SK-N-SH (cell line): ENCODE measurements around the gene CDO1. TPM values are rescaled to one million over a fixed set of nuclear protein-coding genes. Genes with fewer than 3 reads are reported as not detected.

Source experiments
- CTCF ChIA-PET: fragments of 300-600, 350-600 bp; formaldehyde crosslinking; extraction: SDS; loops from one replicate; lab custom pipeline; 2021; lab: Yijun Ruan, JAX
- POLR2A ChIA-PET: fragments of 350-600 bp; sonication (Branson Sonifier 250); formaldehyde crosslinking; extraction: SDS; loops from one replicate; lab custom pipeline; 2020; ENCODE audit warnings: antibody characterized with exemption, inconsistent platforms; lab: Yijun Ruan, JAX
- DNase-seq: peaks from one replicate; pipeline ENCODE4 v3.0.0; 2012
- H2AFZ ChIP-seq: fragments of 200-600 bp; sonication (generic); 2 replicates; pipeline ENCODE4 v1.8.1; 2016; ENCODE audit warnings: antibody characterized with exemption, mild to moderate bottlenecking, low read depth
- H3F3A ChIP-seq: fragments of 200-600 bp; sonication (generic); replicated peaks from 2 replicates; pipeline ENCODE3; 2016; ENCODE audit warnings: antibody characterized with exemption, mild to moderate bottlenecking; ENCODE audit not compliant: insufficient read depth
- H3K27ac ChIP-seq, 2 experiments: fragments of 200-500 bp in 1 of 2; fragments of 200-600 bp in 1 of 2; sonication (Bioruptor generic) in 1 of 2; sonication (generic), shearing (Covaris generic) in 1 of 2; 2 replicates each; pipeline versions ENCODE4 v1.5.1 to v1.6.1; 2014 to 2016; ENCODE audit warnings: low read depth in 2 of 2, inconsistent platforms in 1 of 2, low read length in 1 of 2, mild to moderate bottlenecking in 1 of 2, mixed read lengths in 1 of 2
- H3K27me3 ChIP-seq: fragments of 200-600 bp; sonication (generic), shearing (Covaris generic); 2 replicates; pipeline ENCODE4 v1.6.1; 2016; ENCODE audit warnings: mixed run types; ENCODE audit not compliant: insufficient read depth
- H3K36me3 ChIP-seq, 2 experiments: fragments of 200-500 bp in 1 of 2; fragments of 200-600 bp in 1 of 2; sonication (Bioruptor generic) in 1 of 2; sonication (generic) in 1 of 2; replicated peaks in 1 of 2; 2 replicates each; pipeline versions ENCODE3 to v1.5.1; 2014 to 2016; ENCODE audit warnings: low read length in 1 of 2, mild to moderate bottlenecking in 1 of 2; ENCODE audit not compliant: insufficient read depth in 2 of 2, control insufficient read depth in 1 of 2
- H3K4me1 ChIP-seq, 2 experiments: fragments of 200-500 bp in 1 of 2; fragments of 200-600 bp in 1 of 2; sonication (Bioruptor generic) in 1 of 2; sonication (generic), shearing (Covaris generic) in 1 of 2; 2 replicates each; pipeline versions ENCODE4 v1.5.1 to v1.6.1; 2014 to 2016; ENCODE audit warnings: low read depth in 1 of 2, low read length in 1 of 2, mixed run types in 1 of 2; ENCODE audit not compliant: insufficient read depth in 2 of 2, control insufficient read depth in 1 of 2
- H3K4me2 ChIP-seq: fragments of 200-600 bp; sonication (generic), shearing (Covaris generic); 2 replicates; pipeline ENCODE4 v1.6.1; 2017; ENCODE audit warnings: mixed run types
- H3K4me3 ChIP-seq, 2 experiments: fragments of 200-500 bp in 1 of 2; fragments of 200-600 bp in 1 of 2; sonication (Bioruptor generic) in 1 of 2; sonication (generic), shearing (Covaris generic) in 1 of 2; 2 replicates each; pipeline versions ENCODE4 v1.5.1 to v1.8.1; 2014 to 2016; ENCODE audit warnings: low read depth in 2 of 2, inconsistent platforms in 1 of 2, low read length in 1 of 2, mild to moderate bottlenecking in 1 of 2, mixed read lengths in 1 of 2, moderate library complexity in 1 of 2
- H3K79me2 ChIP-seq: fragments of 200-600 bp; sonication (generic); 2 replicates; pipeline ENCODE4 v1.8.1; 2017; ENCODE audit warnings: mild to moderate bottlenecking; ENCODE audit not compliant: insufficient read depth
- H3K9ac ChIP-seq: fragments of 200-600 bp; sonication (generic); 2 replicates; pipeline ENCODE4 v1.6.1; 2017; ENCODE audit warnings: mixed run types
- H3K9me2 ChIP-seq: fragments of 200-600 bp; sonication (generic); 2 replicates; pipeline ENCODE4 v1.6.1; 2017; ENCODE audit warnings: mixed run types
- H3K9me3 ChIP-seq: fragments of 200-600 bp; sonication (generic); 2 replicates; pipeline ENCODE4 v1.6.1; 2017; ENCODE audit warnings: mixed run types, mild to moderate bottlenecking, moderate library complexity
- H4K20me1 ChIP-seq: fragments of 200-600 bp; sonication (generic); 2 replicates; pipeline ENCODE4 v1.6.1; 2017; ENCODE audit warnings: mild to moderate bottlenecking, mixed run types; ENCODE audit not compliant: insufficient read depth
- CHD2 ChIP-seq: fragments of 150-350 bp; IDR thresholded peaks from 2 replicates; pipeline ENCODE4 v1.6.1; 2018; ENCODE audit warnings: low read length; ENCODE audit not compliant: partially characterized antibody
- EP300 ChIP-seq, 2 experiments: IDR thresholded peaks; 2 replicates each; pipeline versions ENCODE4 v1.4.0 to v1.6.1; 2012; ENCODE audit warnings: borderline replicate concordance in 1 of 2, low read depth in 1 of 2, low read length in 1 of 2
- EZH2phosphoT487 ChIP-seq: fragments of 200-600 bp; sonication (generic); IDR thresholded peaks from 2 replicates; pipeline ENCODE4 v1.6.1; 2017; ENCODE audit warnings: low read depth, mixed run types, mild to moderate bottlenecking, antibody characterized with exemption, moderate library complexity, borderline replicate concordance
- FOSL2 ChIP-seq: IDR thresholded peaks from 2 replicates; pipeline ENCODE4 v1.4.0; 2012; ENCODE audit warnings: low read depth, mild to moderate bottlenecking, moderate library complexity, borderline replicate concordance
- GATA2 ChIP-seq: sonication (generic); formaldehyde crosslinking; IDR thresholded peaks from 2 replicates; pipeline ENCODE4 v1.5.0; 2020; ENCODE audit warnings: mild to moderate bottlenecking, missing genetic modification reagents
- MAX ChIP-seq: IDR thresholded peaks from 2 replicates; pipeline ENCODE4 v1.4.0; 2012; ENCODE audit warnings: low read depth
- MXI1 ChIP-seq: IDR thresholded peaks from 2 replicates; pipeline ENCODE4 v1.6.1; 2012; ENCODE audit warnings: mild to moderate bottlenecking, low read depth, low read length, improper control_type of control experiment
- NFIC ChIP-seq: IDR thresholded peaks from 2 replicates; pipeline ENCODE4 v1.4.0; 2012; ENCODE audit warnings: borderline replicate concordance
- POLR2AphosphoS5 ChIP-seq: IDR thresholded peaks from 2 replicates; pipeline ENCODE4 v1.6.1; 2012; ENCODE audit warnings: low read depth, low read length
- RCOR1 ChIP-seq: fragments of 150-350 bp; IDR thresholded peaks from 2 replicates; pipeline ENCODE4 v1.6.1; 2017; ENCODE audit warnings: antibody characterized with exemption, low read length
- SIN3A ChIP-seq: IDR thresholded peaks from 2 replicates; pipeline ENCODE4 v1.6.1; 2012; ENCODE audit warnings: low read depth, mild to moderate bottlenecking, low read length, moderate library complexity, borderline replicate concordance
- TAF1 ChIP-seq: IDR thresholded peaks from 2 replicates; pipeline ENCODE4 v1.6.1; 2012; ENCODE audit warnings: low read depth, mild to moderate bottlenecking, low read length, moderate library complexity, borderline replicate concordance
- TEAD4 ChIP-seq: IDR thresholded peaks from 2 replicates; pipeline ENCODE4 v1.4.0; 2012; ENCODE audit warnings: mild to moderate bottlenecking, borderline replicate concordance; ENCODE audit not compliant: insufficient read depth
- USF1 ChIP-seq: IDR thresholded peaks from 2 replicates; pipeline ENCODE4 v1.4.0; 2012; ENCODE audit warnings: low read depth, borderline replicate concordance
- ZBTB33 ChIP-seq: IDR thresholded peaks from 2 replicates; pipeline ENCODE4 v1.4.0; 2012; ENCODE audit warnings: low read depth, borderline replicate concordance
- WGBS: methylation state at CpG from one replicate; pipeline ENCODE4 v1.1.6; 2017; ENCODE audit warnings: low lambda C conversion rate; 5-methylcytosine and 5-hydroxymethylcytosine counted together
- polyA plus RNA-seq, 3 experiments: library from polyadenylated mRNA; depleted of rRNA; stranded (reverse); fragments of >200 nt; gene quantifications; 2 replicates each; pipeline ENCODE4 v1.2.3, GENCODE V29; 2012
- TF ChIP-seq, protein P1 (sequence below): fragments of 150-350 bp; IDR thresholded peaks from 2 replicates; pipeline ENCODE4 v1.6.1; 2017; ENCODE audit warnings: antibody characterized with exemption, low read length, low read depth, borderline replicate concordance

CDO1 gene
- polyA plus RNA-seq, 1 of the 3 experiments (the other 2 are of a cell fraction) = 3.1 TPM

DNA sequence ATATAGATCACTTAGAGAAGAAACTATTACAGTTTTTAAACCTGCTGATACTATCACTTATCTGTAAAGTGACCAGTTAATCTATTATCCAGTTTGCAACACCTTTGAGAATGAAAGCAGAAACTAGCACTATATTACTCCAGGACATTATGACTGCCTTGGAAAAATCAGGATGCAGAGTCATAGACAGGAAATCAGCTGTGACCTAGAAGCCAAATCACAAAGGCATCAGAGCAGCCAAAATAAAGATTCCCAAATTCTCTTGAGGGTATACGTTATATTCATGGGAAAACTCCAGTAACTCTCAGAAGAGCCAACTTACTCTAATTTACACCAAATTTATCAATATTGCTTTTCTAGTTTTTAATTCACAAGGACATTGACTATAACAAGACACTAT, 49.9 kb downstream of the CDO1 start:
- no peak overlapping the region for H3K27ac ChIP-seq
- no peaks in the 10 kb centered on the region for H4K20me1 ChIP-seq
- no peaks in the 10 kb centered on the region for H3K79me2 ChIP-seq
- H3K4me3 ChIP-seq = no peak overlapping the region
- H3K4me2 ChIP-seq = no peak overlapping the region
- DNase-seq = no peak
- no peaks in the 10 kb centered on the region for H3K9me3 ChIP-seq
- H3K9me2 ChIP-seq = no peaks in the 10 kb centered on the region
- no peaks in the 10 kb centered on the region for H3K27me3 ChIP-seq
- H3K36me3 ChIP-seq = no peaks in the 10 kb centered on the region
- H3K4me1 ChIP-seq = no peaks in the 10 kb centered on the region
- TF ChIP-seq EP300 (IDR thresholded peaks at IDR 0.05; ENCODE audit: borderline replicate concordance in 1 of 2, low read depth in 1 of 2, low read length in 1 of 2) = no peak
- TF ChIP-seq, protein P1, sequence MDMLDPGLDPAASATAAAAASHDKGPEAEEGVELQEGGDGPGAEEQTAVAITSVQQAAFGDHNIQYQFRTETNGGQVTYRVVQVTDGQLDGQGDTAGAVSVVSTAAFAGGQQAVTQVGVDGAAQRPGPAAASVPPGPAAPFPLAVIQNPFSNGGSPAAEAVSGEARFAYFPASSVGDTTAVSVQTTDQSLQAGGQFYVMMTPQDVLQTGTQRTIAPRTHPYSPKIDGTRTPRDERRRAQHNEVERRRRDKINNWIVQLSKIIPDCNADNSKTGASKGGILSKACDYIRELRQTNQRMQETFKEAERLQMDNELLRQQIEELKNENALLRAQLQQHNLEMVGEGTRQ = no peak
- TF ChIP-seq, all 33 proteins: peak for 0
- no peaks in the 10 kb centered on the region for H3F3A ChIP-seq
- H2AFZ ChIP-seq = no peak overlapping the region
- H3K9ac ChIP-seq = no peak overlapping the region
- ChIA-PET POLR2A (no interaction called here), CTCF (interaction anchor here (0.6 to 1.4 kb wide), 2 partner anchors 12 to 301 kb away, joined by 3 read pairs; no protein-coding TSS in a partner anchor)
- WGBS = 64% methylated on average over 1 of the region's 1 CpG

DNA sequence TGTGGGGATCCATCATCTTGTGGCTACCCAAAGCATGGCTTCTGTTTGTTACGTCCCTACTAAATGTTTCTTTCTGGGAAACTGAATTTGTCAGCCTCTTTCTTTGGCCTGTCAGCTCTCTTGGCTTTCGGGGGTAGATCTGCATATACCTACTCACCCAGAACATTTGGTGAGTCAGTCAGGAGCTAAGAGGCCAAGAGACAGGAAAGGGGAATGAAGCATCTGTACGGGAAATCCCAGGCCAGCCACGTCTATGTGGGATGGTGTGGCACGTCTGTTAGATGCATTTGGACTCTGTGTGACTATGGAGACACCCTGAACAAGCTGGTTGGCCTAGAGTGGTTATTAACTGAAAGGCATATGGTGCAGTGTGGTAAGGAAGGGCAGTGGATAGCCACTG, 58.1 kb downstream of the CDO1 start:
- no peak for DNase-seq
- Histone ChIP-seq H3K4me3 (no peak overlapping the region), H4K20me1 (no peaks in the 10 kb centered on the region), H3K9me3 (no peaks in the 10 kb centered on the region), H3K27me3 (no peaks in the 10 kb centered on the region), H3K4me2 (no peak overlapping the region), H3K4me1 (no peaks in the 10 kb centered on the region), H2AFZ (no peak overlapping the region), H3K9me2 (no peaks in the 10 kb centered on the region), H3K9ac (no peak overlapping the region), H3K27ac (no peak overlapping the region), H3K36me3 (no peaks in the 10 kb centered on the region), H3K79me2 (no peaks in the 10 kb centered on the region), H3F3A (no peaks in the 10 kb centered on the region)
- TF ChIP-seq SIN3A = no peak
- TF ChIP-seq EZH2phosphoT487 = no peak
- TF ChIP-seq EP300 (IDR thresholded peaks at IDR 0.05; ENCODE audit: borderline replicate concordance in 1 of 2, low read depth in 1 of 2, low read length in 1 of 2) = no peak
- no peak for TF ChIP-seq MXI1
- no peak for TF ChIP-seq MAX
- TF ChIP-seq ZBTB33 = no peak
- TF ChIP-seq NFIC = no peak
- no peak for TF ChIP-seq TEAD4
- no peak for TF ChIP-seq GATA2 (CRISPR knock-in tag)
- TF ChIP-seq TAF1 = no peak
- TF ChIP-seq RCOR1 = no peak
- no peak for TF ChIP-seq POLR2AphosphoS5
- TF ChIP-seq CHD2 = no peak
- TF ChIP-seq FOSL2 = no peak
- TF ChIP-seq USF1 = no peak
- ChIA-PET CTCF (no interaction called here), POLR2A (no interaction called here)
- WGBS = 28% methylated on average over 5 of the region's 5 CpGs
